Measurements from ENCODE around the gene C1orf105.

DNA sequence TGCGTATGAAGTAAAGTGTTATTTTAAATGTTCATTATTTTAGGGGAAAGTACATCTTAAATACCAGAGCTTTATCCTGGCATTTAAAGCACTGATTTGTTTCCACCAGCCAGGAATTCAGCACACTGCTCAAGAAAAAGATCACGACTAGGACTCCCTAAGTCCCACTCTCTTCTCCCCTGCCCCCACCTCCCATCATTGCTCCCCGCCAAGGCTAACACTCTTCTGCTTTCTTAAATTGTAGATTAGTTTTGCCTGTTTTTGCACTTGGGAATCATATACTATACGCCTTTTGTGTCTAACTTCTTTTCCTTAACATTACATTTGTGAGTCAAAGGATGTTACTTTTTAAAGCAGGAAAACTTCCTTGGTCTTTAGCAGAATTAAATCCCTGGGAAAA, 37.5 kb upstream of the C1orf105 start:
- TF ChIP-seq, protein P1, sequence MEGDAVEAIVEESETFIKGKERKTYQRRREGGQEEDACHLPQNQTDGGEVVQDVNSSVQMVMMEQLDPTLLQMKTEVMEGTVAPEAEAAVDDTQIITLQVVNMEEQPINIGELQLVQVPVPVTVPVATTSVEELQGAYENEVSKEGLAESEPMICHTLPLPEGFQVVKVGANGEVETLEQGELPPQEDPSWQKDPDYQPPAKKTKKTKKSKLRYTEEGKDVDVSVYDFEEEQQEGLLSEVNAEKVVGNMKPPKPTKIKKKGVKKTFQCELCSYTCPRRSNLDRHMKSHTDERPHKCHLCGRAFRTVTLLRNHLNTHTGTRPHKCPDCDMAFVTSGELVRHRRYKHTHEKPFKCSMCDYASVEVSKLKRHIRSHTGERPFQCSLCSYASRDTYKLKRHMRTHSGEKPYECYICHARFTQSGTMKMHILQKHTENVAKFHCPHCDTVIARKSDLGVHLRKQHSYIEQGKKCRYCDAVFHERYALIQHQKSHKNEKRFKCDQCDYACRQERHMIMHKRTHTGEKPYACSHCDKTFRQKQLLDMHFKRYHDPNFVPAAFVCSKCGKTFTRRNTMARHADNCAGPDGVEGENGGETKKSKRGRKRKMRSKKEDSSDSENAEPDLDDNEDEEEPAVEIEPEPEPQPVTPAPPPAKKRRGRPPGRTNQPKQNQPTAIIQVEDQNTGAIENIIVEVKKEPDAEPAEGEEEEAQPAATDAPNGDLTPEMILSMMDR (IDR thresholded peaks at IDR 0.05; ENCODE audit: low read length) = no peak
- TF ChIP-seq EZH2 (optimal IDR thresholded peaks at IDR 0.05; ENCODE audit: low read depth, low read length) (no peak), EZH2phosphoT487 (IDR thresholded peaks at IDR 0.05; ENCODE audit: low read length) (no peak)

All from MM.1S (cell line).